HG03097 (cell line): ENCODE data around the gene CELF4.

ENCODE experiments used
- ATAC-seq: cut with Tn5 transposase; IDR thresholded peaks from one replicate; pipeline ENCODE4 v1.9.1; 2021; ENCODE audit not compliant: unreplicated experiment, low FRiP score

CELF4 gene

GRCh38 chr18:37565101-37565976 is at the start of gene CELF4:
TSS of gene CELF4 (minus strand) at chr18:37565798.
- ATAC-seq = no peak

GRCh38 chr18:37613253-37613565 is 47.6 kb upstream of the CELF4 start:
- ATAC-seq = no peak

- ATAC-seq = no peak
Measured at GRCh38 chr18:37612524-37613252, 47.1 kb upstream of the CELF4 start.

GRCh38 chr18:37611614-37612279 is 46.1 kb upstream of the CELF4 start:
- no peak for ATAC-seq

DNA sequence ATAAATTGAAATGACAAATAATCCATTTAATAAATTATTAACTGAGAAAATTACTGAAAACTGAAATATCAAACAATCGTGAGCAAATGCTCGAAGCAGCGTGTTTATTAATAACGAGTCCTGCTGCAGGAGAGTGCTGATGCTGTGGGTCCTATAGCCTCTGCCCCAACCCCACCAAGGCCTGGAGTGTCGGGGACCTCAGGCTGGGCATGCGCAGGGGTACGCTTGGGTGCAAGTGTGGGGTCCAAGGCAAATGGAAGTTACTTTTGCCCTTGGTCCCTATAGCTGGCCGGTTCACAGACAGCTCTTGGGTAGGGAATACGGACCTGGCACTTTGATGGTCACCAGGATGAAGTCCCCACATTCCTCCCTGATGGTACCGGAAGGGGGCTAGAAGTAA is 43.3 kb upstream of the CELF4 start:
- ATAC-seq = no peak

DNA sequence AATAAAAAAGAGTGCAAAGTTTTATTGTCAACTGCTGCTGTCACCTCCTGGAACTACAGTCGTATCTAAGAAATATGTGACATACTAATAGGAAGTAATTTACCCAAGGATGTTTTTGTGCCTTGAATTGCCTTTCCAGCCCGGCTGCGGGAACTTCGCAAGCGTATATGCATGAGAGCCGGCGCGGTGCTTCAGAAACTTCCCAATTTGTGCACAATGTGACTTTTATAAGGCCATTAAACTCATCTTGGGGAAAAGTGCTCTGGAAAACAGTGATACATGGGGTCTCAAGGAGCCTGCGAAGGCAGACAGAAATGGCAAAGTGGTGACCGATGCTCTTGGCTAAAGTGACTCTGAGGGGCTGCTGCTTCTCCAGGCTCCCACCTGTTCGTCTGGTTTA is 41.7 kb upstream of the CELF4 start:
- no peak for ATAC-seq

DNA sequence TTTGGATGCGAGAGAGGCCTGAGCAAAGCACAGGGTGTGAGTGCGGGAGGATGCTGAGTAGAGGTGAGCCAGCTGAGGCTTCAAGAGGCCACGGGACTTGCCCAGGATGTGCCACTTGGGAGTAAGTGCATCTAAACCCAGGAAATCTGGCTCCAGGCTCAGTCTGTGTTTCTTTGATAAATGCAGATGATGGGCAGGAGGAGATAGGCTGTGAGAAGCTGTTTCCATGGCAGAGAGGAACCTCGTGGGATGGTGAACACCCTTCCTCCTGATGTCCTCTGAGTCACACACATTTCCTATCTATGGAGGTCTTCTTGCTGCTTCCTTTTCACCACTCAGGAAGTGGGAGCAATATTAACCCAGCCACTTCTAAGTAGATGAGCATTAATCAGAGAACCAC is 38.4 kb upstream of the CELF4 start:
- ATAC-seq = no peak

- no peak for ATAC-seq
Measured at GRCh38 chr18:37598966-37599896, 33.6 kb upstream of the CELF4 start.

DNA sequence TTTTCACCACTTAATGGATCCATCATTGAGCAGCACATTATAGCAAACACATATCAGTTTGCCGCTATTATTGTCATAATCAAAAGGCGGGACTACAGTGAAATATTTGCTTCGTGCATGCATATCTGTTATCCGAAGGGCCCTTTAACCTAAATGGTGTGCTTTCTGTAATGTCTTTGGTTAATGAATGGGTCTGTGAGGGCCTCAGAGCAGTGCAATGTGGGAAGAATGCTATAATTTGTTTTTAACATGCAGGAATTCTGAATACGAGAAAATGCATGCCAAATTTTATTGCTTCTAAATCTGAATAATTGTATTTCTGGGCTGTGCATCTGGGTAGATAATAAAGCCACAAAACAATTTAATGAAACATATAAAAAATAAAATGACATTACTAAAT is 32.8 kb upstream of the CELF4 start:
- no peak for ATAC-seq

GRCh38 chr18:37590346-37590745 is 24.7 kb upstream of the CELF4 start:
- no peak for ATAC-seq

DNA sequence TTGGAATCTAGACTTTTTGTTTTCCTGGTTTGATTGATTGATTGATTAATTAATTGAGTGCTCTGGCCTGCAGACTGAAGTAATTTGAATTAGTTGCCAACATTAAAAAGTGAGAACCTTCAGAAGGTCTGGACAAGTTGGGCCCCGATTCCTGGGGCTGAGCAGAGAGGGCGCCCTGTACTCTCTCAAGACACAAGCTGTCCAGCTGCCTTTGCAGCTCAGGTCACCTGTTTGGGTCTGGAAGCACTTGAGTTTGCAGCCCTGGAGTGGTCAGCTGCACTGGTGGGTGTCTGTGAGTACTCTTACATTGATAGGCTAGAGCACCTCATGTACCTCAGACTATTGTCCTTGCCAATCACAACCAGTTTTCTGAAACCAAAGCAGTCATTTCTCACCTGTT is 22.7 kb upstream of the CELF4 start:
- ATAC-seq = no peak

DNA sequence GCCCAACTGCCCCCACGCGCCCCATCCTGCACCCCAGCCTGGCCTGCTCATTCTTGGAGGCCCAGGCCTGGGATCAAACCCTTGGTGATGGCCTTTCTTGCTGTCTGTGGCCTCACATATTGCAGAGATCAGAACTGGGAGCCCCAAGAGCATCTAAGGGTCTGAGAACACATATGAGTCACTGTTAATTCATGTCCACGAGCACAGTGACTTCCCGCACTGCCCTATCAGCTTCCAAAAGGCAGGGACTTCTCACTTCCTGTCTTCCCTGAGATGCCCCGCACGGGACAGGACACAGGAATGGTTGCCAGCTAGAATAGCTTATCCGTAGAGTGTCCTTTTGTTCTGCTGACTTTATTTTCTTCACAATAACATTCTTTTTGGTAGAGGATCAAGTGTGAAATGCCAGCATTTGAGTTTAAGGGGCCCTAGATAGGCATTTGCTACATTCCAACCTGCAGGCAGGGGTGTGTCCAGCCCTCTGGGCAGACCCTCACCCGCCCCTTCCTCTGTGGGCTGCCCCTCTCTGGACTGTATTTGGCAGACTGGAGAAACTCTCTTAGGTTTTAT is 21.1 kb upstream of the CELF4 start:
- ATAC-seq = no peak

- ATAC-seq = no peak
Measured at GRCh38 chr18:37584952-37585695, 19.5 kb upstream of the CELF4 start.

DNA sequence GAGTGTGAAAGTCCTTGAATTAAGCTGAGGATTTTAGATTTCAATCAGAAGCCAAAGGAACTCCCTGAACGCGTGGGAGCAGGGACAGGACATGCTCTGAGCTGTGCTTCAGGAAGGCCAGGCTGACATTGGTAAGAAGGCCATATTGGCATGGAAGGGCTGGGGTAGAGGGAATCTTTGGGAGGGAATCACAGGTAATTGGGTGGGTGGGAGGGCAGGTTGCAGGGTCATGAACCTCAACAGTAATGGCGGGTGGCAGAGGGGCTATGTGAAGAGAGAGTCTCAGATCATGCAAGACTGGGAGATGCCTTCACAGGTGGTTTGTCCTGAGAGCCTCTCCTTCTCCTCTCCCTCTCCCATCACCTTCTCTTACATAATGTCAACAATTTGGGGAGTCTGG is 18.6 kb upstream of the CELF4 start:
- ATAC-seq = no peak

GRCh38 chr18:37582261-37582660 is 16.7 kb upstream of the CELF4 start:
- no peak for ATAC-seq

GRCh38 chr18:37578886-37579513 is 13.4 kb upstream of the CELF4 start:
- ATAC-seq = no peak

- no peak for ATAC-seq
Measured at GRCh38 chr18:37578182-37578678, 12.6 kb upstream of the CELF4 start.

GRCh38 chr18:37577051-37577611 is 11.5 kb upstream of the CELF4 start:
- no peak for ATAC-seq

- no peak for ATAC-seq
Measured at GRCh38 chr18:37575646-37576045, 10.0 kb upstream of the CELF4 start.
